SKM-1 treated with dmso at 0.1 percent for 144 hours (cell line): ENCODE data around the gene NEMP1.
A peak's percentile ranks its signal among the peaks of the same experiment; 100 is the strongest.
"Not testable (repeated sequence)": the region's sequence is repeated elsewhere in the genome, so short reads cannot be mapped to it uniquely, and the experiment has no call there.

Source experiments
- DNase-seq: peaks from one replicate; lab custom pipeline; 2025; ENCODE audit not compliant: unreplicated experiment; lab: John Stamatoyannopoulos, UW

Gene NEMP1

GRCh38 chr12:57057067-57057751 is 21.4 kb downstream of the NEMP1 start:
- DNase-seq, result no peak

DNA sequence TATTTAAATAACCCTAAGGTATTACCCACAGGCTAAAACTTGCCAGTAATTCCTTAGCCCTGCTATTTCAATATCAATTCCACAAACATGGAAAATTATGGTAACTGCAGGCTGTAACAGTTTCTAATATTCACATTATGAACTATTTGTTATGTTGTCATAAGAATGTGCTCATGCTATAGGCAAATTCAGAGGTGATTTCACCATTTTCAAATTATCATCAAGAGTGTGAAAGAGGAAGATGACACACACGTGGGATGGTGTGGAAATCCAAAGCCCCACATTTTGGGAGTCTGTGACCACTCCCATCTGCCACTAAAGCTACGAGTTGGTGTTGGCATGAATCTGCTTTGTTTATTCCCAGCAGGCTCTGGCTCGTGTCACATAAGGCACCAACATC is 22.8 kb downstream of the NEMP1 start:
- no peak for DNase-seq

DNA sequence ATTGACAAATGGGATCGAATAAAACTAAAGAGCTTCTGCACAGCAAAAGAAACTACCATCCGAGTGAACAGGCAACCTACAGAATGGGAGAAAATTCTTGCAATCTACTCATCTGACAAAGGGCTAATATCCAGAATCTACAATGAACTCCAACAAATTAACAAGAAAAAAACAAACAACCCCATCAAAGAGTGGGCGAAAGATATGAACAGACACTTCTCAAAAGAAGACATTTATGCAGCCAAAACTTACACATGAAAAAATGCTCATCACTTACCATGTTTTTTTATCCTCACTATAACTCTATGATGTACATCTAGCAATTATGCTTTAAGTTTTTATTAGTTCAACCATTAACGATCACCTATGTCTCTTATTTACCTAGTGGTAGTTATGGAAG is 24.7 kb downstream of the NEMP1 start:
- DNase-seq, result not testable (repeated sequence)

- not testable (repeated sequence) for DNase-seq
These were observed 25.4 kb downstream of the NEMP1 start for GRCh38 chr12:57053146-57053545.

DNA sequence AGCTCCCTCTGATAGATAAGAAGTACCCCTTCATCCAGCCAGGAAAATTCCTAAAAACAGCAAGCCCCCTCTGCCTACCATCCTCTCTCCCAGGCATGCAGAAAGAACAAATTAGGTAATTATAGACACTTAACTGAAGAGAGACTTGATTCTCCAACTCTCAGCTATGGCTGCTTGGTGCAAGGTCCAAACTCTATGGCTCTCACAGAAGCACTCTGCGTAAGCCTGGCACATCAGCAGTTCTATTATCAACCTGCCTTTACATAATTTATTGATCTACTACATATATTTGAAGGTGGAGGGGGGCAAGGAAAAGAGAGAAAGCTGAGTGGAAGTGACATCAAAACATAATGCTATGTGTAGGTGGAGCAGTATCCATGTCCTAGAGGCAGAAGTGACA is 27.6 kb downstream of the NEMP1 start:
- no peak for DNase-seq

DNA sequence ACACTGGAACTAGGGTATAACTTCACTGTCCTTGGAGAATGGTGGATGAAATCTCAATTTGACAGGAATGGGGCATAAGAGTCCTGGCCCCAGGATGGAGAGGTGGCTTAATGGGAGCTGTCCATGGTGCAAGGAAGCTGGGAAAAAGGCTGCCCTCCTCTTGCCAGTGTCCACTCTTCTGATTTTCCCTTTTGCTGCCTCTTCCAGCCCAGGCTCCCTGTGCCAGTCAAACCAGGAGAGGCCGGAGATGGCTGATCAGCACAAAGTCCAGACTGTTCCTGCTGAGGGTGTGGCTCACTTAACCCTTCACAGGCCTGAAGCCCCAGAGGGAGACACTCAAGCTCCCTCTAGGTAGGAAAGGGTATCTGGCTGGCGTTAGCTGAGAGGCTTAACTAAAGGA is 28.7 kb downstream of the NEMP1 start, which contains the start of gene MYO1A:
MYO1A (minus strand) TSS at position 240 of the 400 bp plus-strand sequence. CDS start 1,806 bp downstream, outside the sequence.
- DNase-seq, result no peak

DNA sequence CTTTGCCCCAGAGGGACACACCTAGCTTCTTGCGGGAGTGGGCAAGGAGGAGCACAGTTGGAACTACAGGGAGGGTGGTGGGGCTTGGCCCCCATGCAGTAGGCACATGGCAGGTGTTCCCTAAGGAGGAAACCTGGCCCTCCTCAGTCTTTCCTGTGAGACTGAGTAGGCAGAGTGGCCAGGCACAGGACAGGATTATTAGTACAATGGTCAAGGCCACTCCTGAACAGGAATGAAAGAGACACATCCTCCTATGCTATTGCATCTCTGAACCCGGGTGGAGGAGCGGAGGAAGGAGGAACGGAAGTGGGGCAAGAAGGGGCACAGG is 29.5 kb downstream of the NEMP1 start:
- DNase-seq, result no peak

DNA sequence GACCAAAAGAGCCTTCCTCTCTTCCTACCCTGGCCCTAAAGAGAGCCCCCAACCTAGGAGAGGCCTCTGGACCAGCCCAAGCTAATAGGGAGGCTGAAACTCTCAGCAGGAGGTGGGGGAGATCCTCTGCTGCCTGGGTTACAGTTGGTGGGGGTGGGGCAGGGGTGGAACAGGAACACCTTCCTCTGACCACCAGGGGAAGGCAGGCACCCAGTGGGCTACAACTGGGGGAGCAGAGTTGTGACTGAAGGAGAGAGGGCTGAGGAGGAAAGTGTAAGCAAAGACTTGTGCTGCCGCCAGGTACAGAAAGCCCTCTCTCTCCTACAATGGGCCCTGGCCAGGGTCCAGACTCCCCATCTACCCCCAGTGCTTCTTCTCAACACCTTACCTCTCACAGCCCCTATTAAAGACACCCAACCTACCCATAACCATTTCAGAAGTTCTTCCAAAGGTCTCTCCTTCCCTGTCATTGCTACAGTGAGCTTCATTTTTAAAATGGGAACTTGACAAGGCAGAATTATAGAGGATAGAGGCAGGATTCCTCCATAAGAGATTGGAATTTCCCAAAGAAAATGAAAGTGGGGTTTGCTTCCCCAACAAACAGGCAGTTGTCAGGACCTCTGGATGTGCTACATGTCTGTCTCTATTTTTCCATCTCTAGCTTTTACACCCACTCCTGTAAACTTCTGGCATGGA is 30.0 kb downstream of the NEMP1 start:
- no peak for DNase-seq

DNA sequence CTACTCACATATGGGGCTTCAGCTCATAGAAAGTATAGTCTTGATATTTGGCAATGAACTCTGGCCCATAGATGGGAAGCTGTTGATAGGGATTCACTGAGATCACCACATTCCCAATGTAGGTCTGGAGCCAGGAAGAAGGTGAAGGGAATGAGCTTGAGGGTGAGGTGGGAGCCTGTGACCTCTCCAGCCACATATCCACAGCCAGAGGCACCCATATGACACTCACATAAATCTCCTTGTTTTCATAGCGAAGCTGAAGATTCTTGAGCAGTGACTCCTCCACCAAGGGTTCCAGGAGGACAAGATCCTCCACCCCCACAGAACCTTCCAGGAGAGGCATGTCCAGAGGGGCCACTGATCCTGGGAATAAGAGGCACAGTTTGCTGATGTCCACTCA is 30.6 kb downstream of the NEMP1 start:
- DNase-seq, result no peak

DNA sequence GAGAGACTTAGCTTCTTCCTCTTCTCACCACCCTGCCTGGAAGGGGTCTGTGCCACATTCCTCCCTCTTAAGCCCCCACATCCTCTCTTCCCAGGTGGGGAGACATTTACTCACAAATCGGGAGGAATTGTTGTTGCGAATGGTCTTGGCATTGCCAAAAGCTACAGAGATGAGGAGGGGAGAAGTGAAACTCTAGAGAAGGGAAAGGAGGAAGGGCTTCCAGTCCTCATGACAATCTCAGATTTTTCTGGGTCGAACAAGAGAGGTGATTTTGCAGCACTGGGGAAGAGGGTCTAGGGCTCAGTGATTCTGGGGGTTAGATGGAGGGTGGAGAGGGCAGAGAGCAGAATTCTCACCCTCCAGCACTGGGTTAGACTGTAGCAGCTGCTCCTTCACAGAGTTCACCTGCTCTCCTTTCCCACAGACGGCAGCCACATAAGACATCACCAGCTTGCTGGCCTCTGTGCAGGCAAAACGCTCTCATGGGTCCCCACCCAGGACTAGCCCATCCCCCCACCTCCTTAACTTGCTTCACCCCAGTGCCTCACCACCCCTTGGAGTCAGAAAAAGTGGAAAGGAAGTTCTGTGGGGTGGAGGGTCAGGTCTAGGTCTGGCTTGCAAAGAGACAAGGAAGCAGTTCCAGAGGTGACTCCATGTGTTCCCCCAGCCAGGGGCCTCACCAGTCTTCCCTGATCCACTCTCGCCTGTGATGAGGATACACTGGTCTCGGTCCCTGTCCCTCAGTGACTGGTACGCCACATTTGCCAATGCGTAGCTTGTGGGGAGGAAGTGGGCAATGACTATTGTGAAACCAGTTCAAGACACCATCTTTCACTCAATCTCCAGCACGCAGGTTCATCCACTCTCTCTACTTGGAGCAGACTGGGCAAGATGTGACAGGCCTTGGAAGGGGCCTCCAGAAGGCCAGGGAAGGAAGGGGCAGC is 31.4 kb downstream of the NEMP1 start:
- DNase-seq, result peak; percentile 56

- no peak for DNase-seq
These were observed 32.4 kb downstream of the NEMP1 start for GRCh38 chr12:57046086-57046791.

GRCh38 chr12:57044889-57045288 is 33.7 kb downstream of the NEMP1 start:
- DNase-seq, result no peak

DNA sequence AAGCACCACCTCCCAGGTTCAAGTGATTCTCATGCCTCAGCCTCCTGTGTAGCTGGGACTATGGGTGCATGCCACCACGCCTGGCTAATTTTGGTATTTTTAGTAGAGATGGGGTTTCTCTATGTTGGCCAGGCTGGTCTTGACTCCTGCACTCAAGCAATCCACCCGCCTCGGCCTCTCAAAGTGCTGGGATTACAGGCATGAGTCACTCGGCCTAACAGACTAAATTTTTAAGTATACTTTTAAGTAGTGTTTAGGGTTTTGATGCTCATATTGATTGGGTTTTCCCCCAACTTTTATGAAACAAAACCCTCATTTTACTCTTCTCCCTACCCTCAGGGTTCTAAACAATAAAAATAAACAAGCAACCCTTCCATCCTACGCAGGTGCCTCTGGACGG is 34.1 kb downstream of the NEMP1 start:
- DNase-seq, result no peak

- DNase-seq, result no peak
These were observed 35.9 kb downstream of the NEMP1 start for GRCh38 chr12:57042695-57043094.

DNA sequence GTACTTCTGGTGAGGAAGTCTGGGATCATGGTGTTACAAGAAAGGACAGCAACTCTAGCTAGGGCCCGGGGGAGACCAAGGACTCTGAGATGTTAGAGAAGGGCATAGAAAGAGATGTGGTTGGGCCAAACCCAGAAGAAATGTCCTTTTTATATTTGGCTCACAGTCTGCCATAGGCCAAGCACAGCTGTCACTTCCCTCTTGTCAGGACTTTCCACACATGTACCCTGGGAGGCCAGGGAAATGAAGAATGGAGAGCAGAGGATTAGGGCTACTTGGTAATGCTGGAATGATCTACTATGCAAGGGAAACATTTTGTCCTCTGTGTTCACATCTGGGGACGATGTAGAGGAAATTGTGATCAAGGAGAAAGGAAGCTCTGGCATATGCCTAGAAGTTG is 37.8 kb downstream of the NEMP1 start:
- DNase-seq, result no peak

GRCh38 chr12:57040211-57040610 is 38.4 kb downstream of the NEMP1 start:
- no peak for DNase-seq

- DNase-seq, result no peak
These were observed 39.4 kb downstream of the NEMP1 start for GRCh38 chr12:57039016-57039798.

DNA sequence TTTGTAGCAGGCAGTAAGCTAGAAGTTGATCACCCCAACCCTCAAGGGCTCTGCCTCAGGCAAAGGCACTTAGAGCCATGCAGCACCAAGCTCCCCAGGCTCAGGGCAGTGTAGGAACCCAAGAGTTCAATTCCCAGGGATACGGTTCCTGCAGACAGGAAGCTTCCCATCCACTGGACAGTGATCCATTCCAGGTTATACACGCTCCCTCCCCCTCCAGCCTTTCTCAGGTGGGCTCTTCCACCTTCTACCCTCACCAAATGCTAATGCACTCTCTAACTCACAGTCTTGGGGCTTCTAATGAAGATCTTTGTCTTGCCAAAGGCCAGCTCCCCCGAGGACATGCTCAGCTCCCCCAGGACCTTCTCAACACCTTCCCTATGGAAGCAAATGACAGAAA is 41.3 kb downstream of the NEMP1 start:
- no peak for DNase-seq

GRCh38 chr12:57033431-57033830 is 45.2 kb downstream of the NEMP1 start:
- DNase-seq, result no peak

DNA sequence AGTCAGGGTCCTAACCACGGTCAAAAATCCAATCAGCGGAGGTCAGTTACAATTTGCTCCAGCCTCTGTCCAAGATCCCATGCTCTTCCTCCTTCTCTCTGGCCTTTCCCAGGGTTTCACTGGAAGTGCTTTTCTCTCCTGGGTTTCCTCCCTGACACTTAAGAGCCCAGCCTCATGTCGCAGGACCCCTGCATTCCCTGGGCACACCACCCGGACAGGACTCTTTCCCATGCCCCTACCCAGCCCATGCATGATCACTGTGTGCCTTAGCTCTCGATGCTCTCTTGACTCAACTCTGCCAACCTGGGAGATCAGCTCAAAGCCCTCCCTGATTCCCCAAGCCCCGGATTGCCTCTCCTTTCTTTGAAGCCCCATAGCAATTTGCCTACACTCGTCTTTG is 46.8 kb downstream of the NEMP1 start:
- no peak for DNase-seq
